ENCODE measurements around the gene FAM171A1.
"Not testable (repeated sequence)": the region's sequence is repeated elsewhere in the genome, so short reads cannot be mapped to it uniquely, and the experiment has no call there.

Gene FAM171A1

DNA sequence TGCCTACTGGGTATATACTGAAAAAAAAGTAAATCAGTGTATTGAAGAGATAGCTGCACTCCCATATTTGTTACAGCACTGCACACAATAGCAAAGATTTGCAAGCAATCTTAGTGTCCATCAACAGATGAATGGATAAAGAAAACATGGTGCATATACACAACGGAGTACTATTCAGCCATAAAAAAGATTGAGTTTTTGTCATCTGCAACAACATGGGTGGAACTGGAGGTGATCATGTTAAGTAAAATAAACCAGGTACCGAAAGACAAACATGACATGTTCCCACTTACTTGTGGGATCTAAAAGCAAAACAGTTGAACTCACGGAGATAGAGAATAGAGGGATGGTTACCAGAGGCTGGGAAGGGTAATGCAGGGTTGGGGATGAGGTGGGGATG lies 34.2 kb upstream of the FAM171A1 start:
- no peak for FAIRE-seq
- TF ChIP-seq, protein P1, sequence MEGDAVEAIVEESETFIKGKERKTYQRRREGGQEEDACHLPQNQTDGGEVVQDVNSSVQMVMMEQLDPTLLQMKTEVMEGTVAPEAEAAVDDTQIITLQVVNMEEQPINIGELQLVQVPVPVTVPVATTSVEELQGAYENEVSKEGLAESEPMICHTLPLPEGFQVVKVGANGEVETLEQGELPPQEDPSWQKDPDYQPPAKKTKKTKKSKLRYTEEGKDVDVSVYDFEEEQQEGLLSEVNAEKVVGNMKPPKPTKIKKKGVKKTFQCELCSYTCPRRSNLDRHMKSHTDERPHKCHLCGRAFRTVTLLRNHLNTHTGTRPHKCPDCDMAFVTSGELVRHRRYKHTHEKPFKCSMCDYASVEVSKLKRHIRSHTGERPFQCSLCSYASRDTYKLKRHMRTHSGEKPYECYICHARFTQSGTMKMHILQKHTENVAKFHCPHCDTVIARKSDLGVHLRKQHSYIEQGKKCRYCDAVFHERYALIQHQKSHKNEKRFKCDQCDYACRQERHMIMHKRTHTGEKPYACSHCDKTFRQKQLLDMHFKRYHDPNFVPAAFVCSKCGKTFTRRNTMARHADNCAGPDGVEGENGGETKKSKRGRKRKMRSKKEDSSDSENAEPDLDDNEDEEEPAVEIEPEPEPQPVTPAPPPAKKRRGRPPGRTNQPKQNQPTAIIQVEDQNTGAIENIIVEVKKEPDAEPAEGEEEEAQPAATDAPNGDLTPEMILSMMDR (IDR thresholded peaks at IDR 0.05; ENCODE audit: insufficient read depth, missing control alignments) = no peak
- DNase-seq (ENCODE audit: insufficient read length, low spot score) = no peak

DNA sequence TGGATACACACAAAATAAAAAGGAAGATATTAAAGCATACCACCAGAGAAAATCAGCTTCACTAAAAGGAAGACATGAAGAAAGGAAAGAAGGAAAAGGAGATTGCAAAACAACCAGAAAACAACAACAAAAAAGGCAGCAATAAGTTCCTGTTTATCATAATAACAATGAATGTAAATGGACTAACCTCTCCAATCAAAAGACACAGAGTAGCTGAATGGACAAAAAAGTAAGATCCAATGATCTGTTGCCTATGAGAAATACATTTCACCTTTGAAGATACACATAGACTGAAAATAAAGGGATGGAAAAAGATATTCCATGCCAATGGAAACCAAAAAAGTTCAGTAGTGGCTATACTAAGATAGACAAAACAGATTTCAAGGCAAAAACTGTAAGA lies 30.3 kb upstream of the FAM171A1 start:
- DNase-seq (ENCODE audit: insufficient read length, low spot score) (no peak), FAIRE-seq (no peak)
- TF ChIP-seq, protein P1 (IDR thresholded peaks at IDR 0.05; ENCODE audit: insufficient read depth, missing control alignments) = no peak

DNA sequence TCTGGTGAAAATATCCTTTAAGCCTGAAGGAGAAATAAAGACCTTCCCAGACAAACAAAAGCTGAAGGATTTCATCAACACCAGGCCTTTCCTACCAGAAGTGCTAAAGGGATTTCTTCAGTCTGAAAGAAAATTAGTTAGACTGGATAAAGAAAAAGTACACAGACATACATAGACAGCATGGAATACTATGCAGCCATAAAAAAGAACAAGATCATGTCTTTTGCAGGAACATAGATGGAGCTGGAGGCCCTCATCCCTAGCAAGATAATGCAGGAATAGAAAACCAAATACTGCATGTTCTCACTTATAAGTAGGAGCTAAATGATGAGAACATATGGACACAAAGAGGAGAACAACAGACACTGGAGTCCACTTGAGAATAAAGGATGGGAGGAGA lies 29.4 kb upstream of the FAM171A1 start:
- FAIRE-seq; DNase-seq (ENCODE audit: insufficient read length, low spot score): not testable (repeated sequence)

DNA sequence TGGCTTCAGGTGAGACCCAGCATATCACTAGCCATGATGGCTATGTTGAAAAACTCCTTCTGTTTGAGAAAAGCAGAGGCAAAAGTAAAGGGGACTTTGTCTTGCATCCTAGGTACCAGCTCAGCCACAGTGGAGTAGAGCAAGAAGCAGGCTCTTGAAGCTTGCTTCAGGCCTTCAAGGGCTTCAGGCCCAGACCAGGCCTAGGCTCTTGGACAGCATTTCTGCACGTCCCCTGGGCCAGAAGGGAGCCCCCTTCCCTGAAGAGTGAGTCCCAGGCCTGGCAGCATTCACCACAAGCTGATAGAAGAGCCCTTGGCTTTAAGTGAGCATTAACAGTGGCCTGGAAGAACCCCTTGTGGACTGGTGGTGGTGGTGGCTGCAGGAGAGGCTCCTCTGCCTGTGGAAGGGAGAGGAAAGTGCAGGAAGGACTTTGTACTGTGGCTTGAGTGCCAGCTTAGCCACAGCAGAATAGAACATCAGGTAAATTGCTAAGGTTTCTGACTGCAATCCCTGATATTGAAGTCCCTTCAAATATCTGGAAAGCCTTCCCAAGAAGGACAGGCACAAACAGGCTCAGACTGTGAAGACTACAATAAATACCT lies 28.1 kb upstream of the FAM171A1 start:
- TF ChIP-seq, protein P1 (IDR thresholded peaks at IDR 0.05; ENCODE audit: insufficient read depth, missing control alignments) = no peak
- DNase-seq (ENCODE audit: insufficient read length, low spot score) (no peak), FAIRE-seq (no peak)

DNA sequence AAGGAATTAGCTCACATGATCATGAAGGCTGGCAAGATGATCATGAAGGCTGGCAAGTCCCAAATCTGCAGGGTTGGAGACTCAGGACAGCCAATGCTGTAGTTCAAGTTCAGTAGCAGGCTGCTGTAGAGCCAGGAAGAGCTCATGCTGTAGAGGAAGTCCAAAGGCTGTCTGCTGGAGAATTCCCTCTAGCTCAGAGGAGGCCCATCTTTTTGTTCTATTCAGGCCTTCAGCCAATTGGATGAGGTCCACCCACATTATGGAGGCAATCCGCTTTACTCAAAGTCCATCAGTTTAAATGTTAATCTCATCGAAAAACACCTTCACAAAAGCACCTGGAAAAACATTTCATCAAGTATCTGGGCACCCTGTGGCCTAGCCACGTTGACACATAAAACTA lies 24.8 kb upstream of the FAM171A1 start:
- FAIRE-seq (no peak), DNase-seq (ENCODE audit: insufficient read length, low spot score) (no peak)
- TF ChIP-seq, protein P1 (IDR thresholded peaks at IDR 0.05; ENCODE audit: insufficient read depth, missing control alignments) = no peak

DNA sequence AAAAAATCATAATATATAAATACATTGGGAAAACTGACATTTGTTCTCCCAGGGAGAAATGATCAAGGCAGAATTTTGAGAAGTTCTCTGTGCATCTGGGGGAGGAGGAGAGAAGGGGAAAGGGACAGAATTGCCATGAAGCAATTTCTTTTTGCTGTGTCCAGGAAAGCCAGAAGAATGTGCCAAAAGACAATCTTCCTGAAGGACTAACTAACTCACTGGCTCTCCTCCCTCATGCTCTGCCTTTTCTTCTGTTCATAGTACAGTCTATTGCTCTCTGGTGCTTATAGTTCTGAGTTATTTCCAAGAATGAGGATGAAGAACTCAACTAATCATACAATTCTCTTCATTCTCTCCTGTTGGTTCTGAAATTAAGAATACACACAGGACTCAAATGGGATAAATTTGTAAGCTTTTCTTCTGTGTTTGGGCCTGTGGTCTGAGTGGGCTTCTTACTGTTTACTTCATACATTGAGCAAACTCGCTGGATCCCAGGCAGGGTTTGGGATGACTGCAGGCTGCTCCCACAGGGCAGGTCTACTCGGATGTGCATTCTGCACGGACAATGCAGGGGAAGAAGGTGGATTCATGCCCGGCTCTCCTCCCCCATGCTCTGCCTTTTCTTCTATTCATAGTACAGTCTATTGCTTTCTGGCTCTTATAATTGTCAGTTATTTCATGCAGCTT lies 22.2 kb upstream of the FAM171A1 start:
- DNase-seq (ENCODE audit: insufficient read length, low spot score) (no peak), FAIRE-seq (no peak)
- TF ChIP-seq, protein P1 (IDR thresholded peaks at IDR 0.05; ENCODE audit: insufficient read depth, missing control alignments) = no peak

DNA sequence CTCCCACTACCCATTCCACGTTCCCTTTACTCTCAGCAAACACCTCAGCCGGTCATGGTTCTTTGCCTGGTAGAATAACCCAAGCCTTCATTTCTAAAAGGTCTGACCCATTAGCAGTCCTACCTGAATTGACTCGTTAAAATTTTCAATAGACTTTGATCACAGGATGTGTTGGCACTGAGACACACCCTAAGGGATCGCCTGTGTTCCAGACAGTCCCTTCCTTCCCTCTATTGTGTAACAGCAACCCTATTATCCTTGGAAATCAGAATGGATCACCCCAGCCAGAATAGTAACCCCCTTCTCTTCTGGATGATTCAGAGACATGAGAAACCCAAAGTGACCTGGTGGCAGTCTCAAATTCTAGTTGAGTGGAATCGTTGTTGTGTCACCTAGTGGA lies 20.4 kb upstream of the FAM171A1 start:
- DNase-seq (ENCODE audit: insufficient read length, low spot score) = no peak
- TF ChIP-seq, protein P1 (IDR thresholded peaks at IDR 0.05; ENCODE audit: insufficient read depth, missing control alignments) = no peak
- no peak for FAIRE-seq

DNA sequence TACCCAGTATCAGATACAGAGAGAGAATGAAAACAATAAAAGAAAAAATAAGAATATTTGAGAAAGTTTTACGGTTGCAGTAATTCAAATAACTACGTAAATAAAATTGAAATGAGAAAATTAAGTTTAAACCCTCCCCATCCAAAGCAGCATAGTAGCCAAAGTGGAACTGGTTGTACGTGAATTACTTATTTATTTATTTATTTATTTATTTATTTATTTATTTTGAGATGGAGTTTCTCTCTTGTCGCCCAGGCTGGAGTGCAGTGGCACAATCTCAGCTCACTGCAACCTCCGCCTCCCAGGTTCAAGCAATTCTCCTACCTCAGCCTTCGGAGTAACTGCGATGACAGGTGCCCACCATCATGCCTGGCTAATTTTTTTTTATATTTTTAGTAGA lies 17.1 kb upstream of the FAM171A1 start:
- DNase-seq (ENCODE audit: insufficient read length, low spot score); FAIRE-seq: not testable (repeated sequence)
